PC-9 (cell line): ENCODE results near the gene TEKT2. TPM values are rescaled to one million over a fixed set of nuclear protein-coding genes. Genes with fewer than 3 reads are reported as not detected.
A peak's percentile ranks its signal among the peaks of the same experiment; 100 is the strongest.

Experiments used
- BruUV-seq: library from RNA; stranded (reverse); fragments of 400-500 nt; replicated peaks from 2 replicates; lab custom pipeline; 2021; lab: Mats Ljungman, UMichigan
- CTCF ChIA-PET: fragments of 300-600 bp; sonication (Branson Sonifier 250); formaldehyde crosslinking; loops from one replicate; lab custom pipeline; 2022; ENCODE audit warnings: antibody characterized with exemption; lab: Charles Lee
- POLR2A ChIA-PET: fragments of 300-600 bp; sonication (Branson Sonifier 250); formaldehyde crosslinking; loops from one replicate; lab custom pipeline; 2022; ENCODE audit warnings: antibody characterized with exemption; ENCODE audit not compliant: unreplicated experiment; lab: Charles Lee
- DNase-seq, 2 experiments: peaks; one replicate each; pipeline versions ENCODE4 v3.0.0 to v3.0.0-alpha.2; 2015 to 2022; ENCODE audit warnings: mixed read lengths in 1 of 2
- H2AFZ ChIP-seq: fragments of 200-600 bp; sonication (generic); 2 replicates; pipeline ENCODE4 v1.8.1; 2017; ENCODE audit warnings: antibody characterized with exemption
- H3F3A ChIP-seq: fragments of 200-600 bp; sonication (generic); 2 replicates; pipeline ENCODE4 v1.8.1; 2017; ENCODE audit warnings: antibody characterized with exemption, mild to moderate bottlenecking, low read depth; ENCODE audit not compliant: insufficient read depth
- H3K27ac ChIP-seq: fragments of 200-600 bp; sonication (generic); 2 replicates; pipeline ENCODE4 v1.6.1; 2016; ENCODE audit warnings: mixed run types
- H3K27me3 ChIP-seq: fragments of 200-600 bp; sonication (generic); 2 replicates; pipeline ENCODE4 v1.6.1; 2016; ENCODE audit warnings: low read depth, mixed run types; ENCODE audit not compliant: insufficient read depth
- H3K36me3 ChIP-seq: fragments of 200-600 bp; sonication (generic); 2 replicates; pipeline ENCODE4 v1.6.1; 2016; ENCODE audit warnings: low read depth, mixed run types
- H3K4me1 ChIP-seq: fragments of 200-600 bp; sonication (generic); replicated peaks from 2 replicates; pipeline ENCODE4 v1.6.1; 2016; ENCODE audit warnings: mixed run types; ENCODE audit not compliant: insufficient read depth
- H3K4me2 ChIP-seq: fragments of 200-600 bp; sonication (generic); 2 replicates; pipeline ENCODE4 v1.6.1; 2017; ENCODE audit warnings: mixed run types
- H3K4me3 ChIP-seq: fragments of 200-600 bp; sonication (generic); 2 replicates; pipeline ENCODE4 v1.6.1; 2016; ENCODE audit warnings: mixed run types
- H3K79me2 ChIP-seq: fragments of 200-600 bp; sonication (generic); 2 replicates; pipeline ENCODE4 v1.6.1; 2017; ENCODE audit warnings: low read depth, mixed run types
- H3K9me2 ChIP-seq: fragments of 200-600 bp; sonication (generic); 2 replicates; pipeline ENCODE4 v1.8.1; 2017; ENCODE audit warnings: mild to moderate bottlenecking; ENCODE audit not compliant: insufficient read depth
- H3K9me3 ChIP-seq: fragments of 200-600 bp; sonication (generic); 2 replicates; pipeline ENCODE4 v1.8.1; 2016; ENCODE audit warnings: low read depth; ENCODE audit not compliant: insufficient read depth
- H4K20me1 ChIP-seq: fragments of 200-600 bp; sonication (generic); 2 replicates; pipeline ENCODE4 v1.8.1; 2017; ENCODE audit not compliant: insufficient read depth
- CTCF ChIP-seq: fragments of 200-600 bp; sonication (generic); conservative IDR thresholded peaks from 2 replicates; pipeline ENCODE4 v1.6.1; 2017; ENCODE audit warnings: mixed run types, antibody characterized with exemption, mild to moderate bottlenecking, moderate library complexity
- EZH2 ChIP-seq: fragments of 200-600 bp; sonication (generic); IDR thresholded peaks from 2 replicates; pipeline ENCODE4 v1.8.0; 2017; ENCODE audit warnings: antibody characterized with exemption, low read depth
- intact Hi-C: fragments of 100-400 bp; cut with micrococcal nuclease; formaldehyde crosslinking; loops from one replicate; pipeline ENCODE4 v1.10.0; 2022; ENCODE audit not compliant: unreplicated experiment
- total RNA-seq: library from RNA; stranded (reverse); gene quantifications from 2 replicates; pipeline ENCODE4 v1.2.3, GENCODE V29; 2021

The TEKT2 gene
- total RNA-seq, 1 experiment from 2014 or later = 1.1 TPM

- H2AFZ ChIP-seq = no peak overlapping the region
- no peaks in the 10 kb centered on the region for H4K20me1 ChIP-seq
- H3K27me3 ChIP-seq = no peaks in the 10 kb centered on the region
- no peak overlapping the region for H3K27ac ChIP-seq
- ChIA-PET CTCF (no interaction called here), POLR2A (no interaction called here)
- no peak for DNase-seq
- H3F3A ChIP-seq = peaks cover 18% of the 10 kb centered on the region; the same call in 1 of the 2 replicates
- H3K9me3 ChIP-seq = no peaks in the 10 kb centered on the region
- intact Hi-C loops = no loop called here
- no peak for TF ChIP-seq CTCF
- TF ChIP-seq EZH2 = no peak
- H3K79me2 ChIP-seq = no peaks in the 10 kb centered on the region
- no peak overlapping the region for H3K4me2 ChIP-seq
- no TSS peak for BruUV-seq
- H3K4me1 ChIP-seq = peaks cover 17% of the 10 kb centered on the region
- H3K36me3 ChIP-seq = no peaks in the 10 kb centered on the region
- H3K4me3 ChIP-seq = no peak overlapping the region
- H3K9me2 ChIP-seq = no peaks in the 10 kb centered on the region
These were observed 6.8 kb upstream of the TEKT2 start for GRCh38 chr1:36076979-36077573.

GRCh38 chr1:36080236-36080635, 3.7 kb upstream of the TEKT2 start:
- Histone ChIP-seq H3K27me3 (no peaks in the 10 kb centered on the region), H3K4me1 (peaks cover 17% of the 10 kb centered on the region), H3K9me2 (no peaks in the 10 kb centered on the region), H3F3A (peaks cover 18% of the 10 kb centered on the region; the same call in 1 of the 2 replicates), H3K27ac (peak overlapping the region; percentile 53), H4K20me1 (no peaks in the 10 kb centered on the region), H3K36me3 (no peaks in the 10 kb centered on the region), H3K4me2 (peak overlapping the region; percentile 41), H2AFZ (peak overlapping the region; percentile 2; the same call in 1 of the 2 replicates), H3K4me3 (no peak overlapping the region), H3K9me3 (no peaks in the 10 kb centered on the region), H3K79me2 (no peaks in the 10 kb centered on the region)
- BruUV-seq = TSS peak; percentile 36
- ChIA-PET POLR2A (no interaction called here), CTCF (interaction anchor here (0.6 kb wide), 1 partner anchor 69 kb away, joined by 6 read pairs; the partner anchor contains the start of gene TRAPPC3)
- intact Hi-C loops = no loop called here
- no peak for DNase-seq
- TF ChIP-seq EZH2 (no peak), CTCF (no peak)

- peak overlapping the region; percentile 2; the same call in 1 of the 2 replicates for H2AFZ ChIP-seq
These were observed 3.1 kb upstream of the TEKT2 start for GRCh38 chr1:36080801-36081200.

More at GRCh38 chr1:36080801-36081200, 3.1 kb upstream of the TEKT2 start:
- no peak for TF ChIP-seq CTCF
- no peak for TF ChIP-seq EZH2
- POLR2A ChIA-PET = no interaction called here
- Histone ChIP-seq H3K9me3 (no peaks in the 10 kb centered on the region), H3K4me3 (no peak overlapping the region), H3K9me2 (no peaks in the 10 kb centered on the region), H4K20me1 (no peaks in the 10 kb centered on the region), H3K4me2 (peak overlapping the region; percentile 41), H3K27ac (peak overlapping the region; percentile 53), H3K4me1 (peaks cover 17% of the 10 kb centered on the region), H3K36me3 (no peaks in the 10 kb centered on the region), H3F3A (peaks cover 18% of the 10 kb centered on the region; the same call in 1 of the 2 replicates), H3K79me2 (no peaks in the 10 kb centered on the region), H3K27me3 (no peaks in the 10 kb centered on the region)
- peak; percentile 35 to 91 for DNase-seq
- intact Hi-C loops = no loop called here
- BruUV-seq = no TSS peak
- CTCF ChIA-PET = no interaction called here
